PFSK-1 (cell line): ENCODE results near the gene DPYSL3.
A peak's percentile ranks its signal among the peaks of the same experiment; 100 is the strongest.

Experiments
- FOXP2 ChIP-seq: optimal IDR thresholded peaks from 2 replicates; pipeline ENCODE3; 2011; ENCODE audit warnings: borderline replicate concordance, control low read depth, inconsistent platforms; ENCODE audit not compliant: insufficient read depth; ENCODE audit errors: extremely low read length, extremely low read depth
- POLR2AphosphoS5 ChIP-seq: IDR thresholded peaks from 2 replicates; pipeline ENCODE4 v1.6.1; 2012; ENCODE audit warnings: low read depth, mild to moderate bottlenecking, control low read depth, low read length, moderate library complexity
- REST ChIP-seq, 2 experiments: IDR thresholded peaks; 2 replicates each; pipeline versions ENCODE4 v1.6.1 to v1.8.0; 2011 to 2012; ENCODE audit warnings: low read depth in 2 of 2, low read length in 2 of 2, control low read depth in 1 of 2, inconsistent platforms in 1 of 2, mild to moderate bottlenecking in 1 of 2, moderate library complexity in 1 of 2; ENCODE audit not compliant: insufficient read depth in 1 of 2
- SIN3A ChIP-seq: IDR thresholded peaks from 2 replicates; pipeline ENCODE4 v1.6.1; 2012; ENCODE audit warnings: mild to moderate bottlenecking, low read length, moderate library complexity, borderline replicate concordance; ENCODE audit not compliant: insufficient read depth
- TAF1 ChIP-seq: IDR thresholded peaks from 2 replicates; pipeline ENCODE4 v1.6.1; 2012; ENCODE audit warnings: low read length, control low read depth, borderline replicate concordance; ENCODE audit not compliant: insufficient read depth

DPYSL3 gene

GRCh38 chr5:147520450-147520849, 10.6 kb upstream of the DPYSL3 start:
- TF ChIP-seq REST (IDR thresholded peaks at IDR 0.05; ENCODE audit: insufficient read depth in 1 of 2, low read depth in 2 of 2, low read length in 2 of 2), result peak; percentile 70 to 86
- TF ChIP-seq SIN3A, result no peak

GRCh38 chr5:147519380-147519779, 9.5 kb upstream of the DPYSL3 start:
- TF ChIP-seq TAF1 (no peak), REST (IDR thresholded peaks at IDR 0.05; ENCODE audit: insufficient read depth in 1 of 2, low read depth in 2 of 2, low read length in 2 of 2) (0 out of 4 replicates have a peak, but pooled peaks of 1 of the 2 experiments have one; percentile 13)

- TF ChIP-seq POLR2AphosphoS5 (no peak), TAF1 (no peak), FOXP2 (no peak), SIN3A (no peak), REST (IDR thresholded peaks at IDR 0.05; ENCODE audit: insufficient read depth in 1 of 2, low read depth in 2 of 2, low read length in 2 of 2) (no peak)
These were observed 7.5 kb upstream of the DPYSL3 start for GRCh38 chr5:147517383-147517782.

- TF ChIP-seq FOXP2 (no peak), REST (IDR thresholded peaks at IDR 0.05; ENCODE audit: insufficient read depth in 1 of 2, low read depth in 2 of 2, low read length in 2 of 2) (peak; percentile 10 to 81; a peak in 2 of 4 replicates)
These were observed 5.4 kb upstream of the DPYSL3 start for GRCh38 chr5:147515269-147515668.

- TF ChIP-seq REST (IDR thresholded peaks at IDR 0.05; ENCODE audit: insufficient read depth in 1 of 2, low read depth in 2 of 2, low read length in 2 of 2) (no peak), TAF1 (no peak), SIN3A (no peak), FOXP2 (no peak), POLR2AphosphoS5 (no peak)
These were observed 3.0 kb upstream of the DPYSL3 start for GRCh38 chr5:147512659-147513379.
